ENCODE data around the gene GOPC.
A peak's percentile ranks its signal among the peaks of the same experiment; 100 is the strongest.

Gene GOPC

DNA sequence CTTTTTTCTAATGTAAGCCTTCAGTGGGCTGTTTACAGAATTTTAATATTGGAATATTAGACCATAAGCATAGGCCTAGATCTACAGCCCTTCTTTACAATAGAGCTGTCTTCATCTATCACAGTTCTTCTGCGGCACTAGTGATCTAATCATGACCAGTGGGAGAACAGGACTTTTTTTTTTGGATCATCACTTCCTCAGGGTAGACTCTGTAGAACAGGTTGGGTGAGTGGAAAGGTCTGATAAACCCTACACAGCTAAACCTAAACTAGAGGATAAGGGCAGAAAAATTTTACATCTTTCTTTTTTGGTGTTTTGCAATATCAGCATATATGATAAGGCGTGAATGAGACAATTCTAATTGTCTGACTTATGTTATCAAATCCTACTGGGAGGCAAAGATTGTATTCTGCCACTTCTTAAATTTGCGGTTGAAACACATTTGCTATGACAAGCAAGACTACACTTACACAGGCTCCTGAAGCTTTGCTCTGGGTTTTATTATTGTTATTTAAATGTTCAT is 52.2 kb downstream of the GOPC start:
- DNase-seq (ENCODE audit: low read depth in 2 of 2, low spot score in 1 of 2), result no peak

DNA sequence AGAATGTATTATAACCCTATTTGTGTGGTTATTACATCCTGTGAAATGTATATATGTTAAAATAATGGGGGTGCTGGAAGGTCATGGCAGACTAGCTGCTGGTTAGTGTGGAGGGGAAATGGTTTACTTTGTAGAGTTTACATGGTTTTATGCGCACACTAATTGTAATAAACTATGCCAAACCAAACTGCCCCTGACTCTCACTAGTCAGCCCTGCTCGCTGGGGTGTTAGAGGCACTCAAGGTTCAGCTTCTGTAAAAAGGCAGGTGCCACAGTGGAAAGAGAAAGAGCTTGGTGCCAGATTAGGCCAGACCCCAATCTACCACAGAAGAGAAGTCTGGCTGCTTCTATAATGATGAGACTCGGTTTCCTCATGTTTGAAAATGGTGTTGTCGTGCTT is 52.7 kb downstream of the GOPC start:
- no peak for DNase-seq (ENCODE audit: low read depth in 2 of 2, low spot score in 1 of 2)

DNA sequence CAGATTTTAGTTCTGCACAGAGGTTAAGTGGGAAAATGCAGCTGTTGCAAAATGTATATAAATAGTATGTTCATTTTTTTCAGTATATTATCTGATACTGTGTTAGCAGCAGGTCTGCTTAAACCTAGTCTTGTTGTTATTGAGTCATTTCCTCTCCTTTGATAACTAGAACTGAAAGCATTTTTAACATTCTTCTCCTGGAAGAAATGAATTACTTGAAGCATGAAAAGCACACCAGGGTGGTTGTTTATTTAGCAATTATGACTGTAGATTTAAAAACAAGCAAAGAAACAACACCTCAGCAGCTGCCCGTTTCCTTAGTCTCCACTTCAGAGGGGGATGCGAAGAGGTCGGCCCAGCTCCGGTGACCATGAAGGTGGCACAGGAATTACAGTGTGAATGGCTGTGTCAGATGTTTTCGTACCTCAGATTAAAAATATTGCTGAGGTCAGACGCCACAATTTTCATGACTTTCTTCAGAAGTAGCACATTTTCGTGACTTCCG is 53.5 kb downstream of the GOPC start:
- DNase-seq (ENCODE audit: low read depth in 2 of 2, low spot score in 1 of 2), result no peak

DNA sequence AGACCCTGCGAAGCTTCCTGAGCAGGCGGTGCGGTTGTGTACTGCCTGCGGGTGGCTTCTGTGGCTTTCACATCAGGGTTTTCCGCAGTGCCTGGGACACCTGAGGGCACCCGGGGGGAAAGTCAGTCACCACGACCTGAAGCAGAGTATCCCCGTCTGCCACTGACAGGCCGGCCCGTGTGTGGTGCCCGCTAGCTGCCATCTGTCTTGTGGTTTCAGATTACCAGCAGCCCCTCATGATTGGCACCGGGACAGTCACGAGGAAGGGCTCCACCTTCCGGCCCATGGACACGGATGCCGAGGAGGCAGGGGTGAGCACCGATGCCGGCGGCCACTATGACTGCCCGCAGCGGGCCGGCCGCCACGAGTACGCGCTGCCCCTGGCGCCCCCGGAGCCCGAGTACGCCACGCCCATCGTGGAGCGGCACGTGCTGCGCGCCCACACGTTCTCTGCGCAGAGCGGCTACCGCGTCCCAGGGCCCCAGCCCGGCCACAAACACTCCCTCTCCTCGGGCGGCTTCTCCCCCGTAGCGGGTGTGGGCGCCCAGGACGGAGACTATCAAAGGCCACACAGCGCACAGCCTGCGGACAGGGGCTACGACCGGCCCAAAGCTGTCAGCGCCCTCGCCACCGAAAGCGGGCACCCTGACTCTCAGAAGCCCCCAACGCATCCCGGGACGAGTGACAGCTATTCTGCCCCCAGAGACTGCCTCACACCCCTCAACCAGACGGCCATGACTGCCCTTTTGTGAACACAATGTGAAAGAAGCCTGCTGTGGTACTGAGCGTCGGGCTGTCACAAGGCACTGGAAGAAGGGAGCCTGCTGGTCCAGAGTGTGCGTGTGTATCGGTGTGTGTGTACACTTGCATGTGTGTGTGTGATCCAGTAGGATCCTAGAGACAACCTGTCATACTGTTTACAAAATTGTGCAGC is 54.4 kb downstream of the GOPC start:
- peak in 1 of 2 donors; percentile 21 for DNase-seq (ENCODE audit: low read depth in 2 of 2, low spot score in 1 of 2)

DNA sequence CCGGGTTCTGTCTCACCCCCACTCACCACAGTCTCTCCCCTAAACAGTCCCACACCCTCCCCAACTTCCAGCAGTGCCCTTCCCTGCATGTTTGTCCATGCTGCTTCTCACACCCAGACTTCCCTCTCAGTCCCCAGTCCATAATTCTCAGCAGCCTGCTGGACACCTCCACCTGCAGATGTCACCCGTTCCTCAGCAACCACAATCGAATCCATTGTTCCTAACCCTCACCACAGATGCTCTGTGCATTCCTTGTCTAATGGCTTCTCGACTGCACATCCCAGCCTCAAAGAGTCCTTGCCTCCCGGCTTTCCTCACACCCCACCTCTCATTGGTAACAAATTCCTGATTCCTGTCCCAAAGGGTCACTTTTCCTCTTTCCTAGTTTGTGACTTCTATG is 55.6 kb downstream of the GOPC start:
- DNase-seq (ENCODE audit: low read depth in 2 of 2, low spot score in 1 of 2), result no peak

DNA sequence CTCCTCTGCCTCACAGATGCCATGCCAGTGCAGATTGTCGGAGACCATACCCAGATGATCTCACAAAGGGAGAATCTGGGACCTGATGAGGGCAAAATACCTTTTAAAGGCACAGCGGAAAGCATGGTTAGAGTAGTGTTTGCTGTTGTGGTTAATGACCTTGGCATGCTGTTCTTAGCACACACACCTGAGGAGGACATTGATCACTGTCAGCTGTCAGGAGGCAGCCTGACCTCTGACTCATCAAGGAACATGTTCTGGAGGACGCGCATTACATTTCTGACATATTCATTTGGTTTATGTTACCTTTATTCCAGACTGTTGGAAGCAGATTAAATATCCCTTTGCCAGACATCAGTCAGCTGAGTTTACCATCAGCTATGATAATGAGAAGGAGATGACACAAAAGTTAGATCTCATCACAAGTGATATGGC is 57.1 kb downstream of the GOPC start:
- no peak for DNase-seq (ENCODE audit: low read depth in 2 of 2, low spot score in 1 of 2)

DNA sequence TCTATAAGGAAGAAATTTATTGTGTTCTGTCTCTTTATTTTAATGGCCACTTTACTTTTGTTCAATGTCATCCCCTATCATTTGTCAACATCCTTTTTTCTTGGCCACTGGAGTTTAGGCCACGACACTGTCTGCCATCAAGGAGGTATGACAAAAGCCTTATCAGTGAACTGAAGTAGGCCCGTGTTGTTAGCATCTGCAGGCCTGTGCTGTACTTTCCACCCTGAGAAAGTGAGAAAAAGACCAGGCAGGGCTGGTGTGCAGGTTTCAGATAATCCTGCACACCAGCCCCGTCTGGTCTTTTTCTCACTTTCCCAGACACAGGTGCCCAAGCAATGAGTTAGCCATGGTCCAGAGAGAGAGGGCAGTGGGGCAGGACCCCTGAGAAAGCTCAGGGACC is 57.6 kb downstream of the GOPC start:
- DNase-seq (ENCODE audit: low read depth in 2 of 2, low spot score in 1 of 2), result no peak

DNA sequence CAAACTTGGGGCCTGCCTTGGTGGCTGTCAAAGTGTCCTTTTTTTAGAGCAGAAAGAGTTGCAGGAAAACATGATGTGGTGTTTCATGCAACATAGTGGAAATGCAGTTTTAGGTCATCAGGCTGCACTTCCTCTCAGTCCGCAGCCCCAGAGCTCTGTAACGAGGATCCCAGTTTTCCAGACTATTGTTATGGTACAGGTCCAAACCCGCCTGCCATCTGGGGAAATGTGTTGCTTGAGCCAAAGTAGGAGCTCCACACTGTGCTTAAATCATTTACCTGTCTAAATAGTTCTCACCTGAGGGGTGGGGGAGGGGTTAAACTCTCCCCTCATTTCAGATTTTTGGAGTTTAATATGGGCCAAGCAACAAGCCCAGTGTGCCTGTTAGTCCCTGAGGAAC is 59.8 kb downstream of the GOPC start:
- no peak for DNase-seq (ENCODE audit: low read depth in 2 of 2, low spot score in 1 of 2)

DNA sequence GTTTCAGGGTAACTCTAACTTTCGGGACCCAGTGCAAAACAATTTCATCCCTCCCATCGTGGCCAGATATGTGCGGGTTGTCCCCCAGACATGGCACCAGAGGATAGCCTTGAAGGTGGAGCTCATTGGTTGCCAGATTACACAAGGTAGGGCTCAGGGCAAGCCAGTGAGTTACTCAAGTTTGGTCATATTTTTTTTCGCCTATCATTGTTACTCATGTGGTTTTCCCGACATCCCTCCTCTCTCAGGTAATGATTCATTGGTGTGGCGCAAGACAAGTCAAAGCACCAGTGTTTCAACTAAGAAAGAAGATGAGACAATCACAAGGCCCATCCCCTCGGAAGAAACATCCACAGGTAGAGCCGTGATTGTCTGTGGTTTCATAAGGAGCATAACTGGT is 61.6 kb downstream of the GOPC start:
- DNase-seq (ENCODE audit: low read depth in 2 of 2, low spot score in 1 of 2), result no peak

DNA sequence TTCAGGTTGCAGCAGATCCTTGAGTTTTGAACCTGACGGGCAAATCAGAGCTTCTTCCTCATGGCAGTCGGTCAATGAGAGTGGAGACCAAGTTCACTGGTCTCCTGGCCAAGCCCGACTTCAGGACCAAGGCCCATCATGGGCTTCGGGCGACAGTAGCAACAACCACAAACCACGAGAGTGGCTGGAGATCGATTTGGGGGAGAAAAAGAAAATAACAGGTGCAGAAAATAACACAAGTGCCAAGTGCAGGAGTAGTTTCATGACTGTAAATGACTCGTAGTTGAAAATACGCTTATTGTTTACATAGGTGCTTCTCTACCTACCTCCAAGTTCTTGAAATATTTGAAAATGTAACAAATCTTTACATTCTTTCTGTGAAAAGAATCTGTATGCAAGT is 63.7 kb downstream of the GOPC start:
- DNase-seq (ENCODE audit: low read depth in 2 of 2, low spot score in 1 of 2), result no peak

DNA sequence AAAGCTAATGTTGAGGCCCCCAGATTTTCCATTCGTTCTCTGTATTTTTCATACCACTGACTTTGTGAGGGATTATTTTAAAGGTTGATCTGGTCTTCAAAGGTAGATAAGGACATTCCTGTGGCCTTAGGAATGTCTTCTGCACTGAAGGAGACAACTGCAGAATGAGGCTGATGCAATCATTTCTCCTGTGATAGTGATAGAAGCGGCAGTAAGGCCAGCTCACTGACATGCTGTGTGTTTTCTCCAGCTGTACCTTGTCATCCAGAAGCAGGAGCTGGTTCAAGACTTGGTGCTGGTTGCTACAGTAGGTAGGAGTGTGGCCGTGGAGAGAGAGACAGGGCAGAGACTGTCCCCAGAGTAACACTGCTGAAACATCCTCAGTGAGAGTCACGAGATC is 66.0 kb downstream of the GOPC start:
- DNase-seq (ENCODE audit: low read depth in 2 of 2, low spot score in 1 of 2), result no peak

DNA sequence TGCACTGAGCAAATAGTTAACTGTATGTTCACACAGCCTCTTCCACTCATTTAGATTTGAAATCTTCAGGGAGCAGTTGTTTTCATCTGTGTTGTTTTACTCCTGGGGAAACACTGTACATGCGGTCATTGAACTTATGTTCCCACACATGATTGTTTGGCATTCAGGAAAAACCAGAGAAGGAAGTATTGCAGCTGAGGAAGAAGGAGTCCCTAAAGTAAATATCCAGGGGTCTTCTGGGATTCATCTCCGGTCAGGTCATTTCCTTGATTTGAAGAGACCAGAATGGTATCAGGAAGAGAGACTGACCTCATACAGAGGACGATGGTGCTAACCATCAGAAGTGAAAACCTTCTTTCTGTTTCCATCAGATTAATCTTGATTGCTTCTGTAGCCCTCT is 67.3 kb downstream of the GOPC start:
- DNase-seq (ENCODE audit: low read depth in 2 of 2, low spot score in 1 of 2), result no peak

DNA sequence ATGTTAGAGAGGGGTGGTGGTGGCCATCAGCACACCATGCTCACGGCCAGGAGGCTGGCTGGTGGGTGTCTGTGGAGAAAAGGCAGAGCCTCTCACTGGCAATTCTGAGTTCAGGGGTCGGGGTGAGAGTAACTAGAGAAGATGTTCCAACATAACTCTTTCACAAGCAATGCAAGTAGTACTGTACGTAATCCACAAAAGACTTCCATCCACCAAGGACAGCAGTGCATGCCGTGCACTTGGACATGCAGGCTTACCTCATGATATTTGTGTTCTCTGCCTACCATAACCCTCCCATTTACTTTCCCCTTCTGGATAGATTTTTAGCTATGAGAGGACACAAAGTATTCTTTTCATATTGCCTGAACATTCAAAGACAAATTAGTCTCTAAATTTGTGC is 68.5 kb downstream of the GOPC start:
- no peak for DNase-seq (ENCODE audit: low read depth in 2 of 2, low spot score in 1 of 2)

DNA sequence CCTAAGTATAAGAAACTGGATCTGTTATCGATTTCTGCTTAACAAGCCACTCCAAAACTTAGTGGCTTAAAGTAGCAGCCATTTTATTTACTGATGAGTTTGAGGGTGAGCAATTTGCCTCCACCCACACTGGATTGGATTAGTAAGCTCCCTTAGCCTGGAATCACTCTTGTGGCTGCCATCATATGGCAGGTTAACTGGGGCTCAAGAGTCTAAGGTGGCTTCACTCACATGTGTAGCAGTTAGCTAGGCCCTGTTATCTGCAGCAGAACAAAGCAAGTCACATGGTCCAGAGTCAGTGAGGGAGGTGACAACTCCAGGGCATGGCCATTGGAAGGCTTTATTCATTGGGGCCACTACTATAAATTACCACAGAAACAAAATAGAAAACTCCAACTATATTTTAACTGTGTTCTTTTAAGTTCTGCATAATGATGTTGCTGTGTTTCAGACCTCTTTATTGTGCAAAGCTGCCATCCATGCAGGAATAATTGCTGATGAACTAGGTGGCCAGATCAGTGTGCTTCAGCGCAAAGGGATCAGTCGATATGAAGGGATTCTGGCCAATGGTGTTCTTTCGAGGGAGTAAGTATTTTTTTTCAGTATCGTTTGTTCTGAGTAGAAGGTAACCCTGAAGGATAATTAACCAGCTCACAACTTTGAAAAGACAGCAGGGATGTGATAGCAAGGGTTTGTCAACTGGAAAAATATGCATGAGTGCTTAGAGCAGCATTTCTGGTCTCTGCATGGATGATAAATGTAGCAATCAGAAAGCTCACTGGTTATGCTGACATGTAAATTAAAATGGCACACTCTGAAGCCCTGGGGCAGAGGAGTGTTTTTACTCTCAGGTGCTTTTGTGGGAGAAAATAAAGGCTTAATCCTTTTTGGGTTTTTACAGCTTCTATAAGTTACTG is 70.2 kb downstream of the GOPC start:
- DNase-seq (ENCODE audit: low read depth in 2 of 2, low spot score in 1 of 2), result no peak

DNA sequence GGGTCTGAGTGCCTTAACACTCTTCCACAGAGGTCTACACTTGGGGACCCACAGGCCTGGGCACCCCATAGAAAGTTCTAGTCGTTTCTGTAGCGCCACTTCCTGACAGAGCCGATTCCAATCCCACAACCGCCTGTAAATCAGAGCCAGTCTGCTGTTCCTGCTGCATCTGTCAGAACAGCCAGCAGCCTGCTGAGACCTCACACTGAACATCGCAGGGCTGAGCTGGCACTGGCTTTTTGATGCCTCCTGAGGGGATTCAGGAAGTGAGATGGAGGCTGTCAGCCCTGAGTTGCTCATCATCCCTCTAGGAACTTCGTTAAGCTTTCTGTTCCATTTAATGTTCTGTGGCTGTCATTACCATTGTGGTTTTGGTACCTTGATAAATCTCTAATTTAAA is 71.0 kb downstream of the GOPC start:
- no peak for DNase-seq (ENCODE audit: low read depth in 2 of 2, low spot score in 1 of 2)

DNA sequence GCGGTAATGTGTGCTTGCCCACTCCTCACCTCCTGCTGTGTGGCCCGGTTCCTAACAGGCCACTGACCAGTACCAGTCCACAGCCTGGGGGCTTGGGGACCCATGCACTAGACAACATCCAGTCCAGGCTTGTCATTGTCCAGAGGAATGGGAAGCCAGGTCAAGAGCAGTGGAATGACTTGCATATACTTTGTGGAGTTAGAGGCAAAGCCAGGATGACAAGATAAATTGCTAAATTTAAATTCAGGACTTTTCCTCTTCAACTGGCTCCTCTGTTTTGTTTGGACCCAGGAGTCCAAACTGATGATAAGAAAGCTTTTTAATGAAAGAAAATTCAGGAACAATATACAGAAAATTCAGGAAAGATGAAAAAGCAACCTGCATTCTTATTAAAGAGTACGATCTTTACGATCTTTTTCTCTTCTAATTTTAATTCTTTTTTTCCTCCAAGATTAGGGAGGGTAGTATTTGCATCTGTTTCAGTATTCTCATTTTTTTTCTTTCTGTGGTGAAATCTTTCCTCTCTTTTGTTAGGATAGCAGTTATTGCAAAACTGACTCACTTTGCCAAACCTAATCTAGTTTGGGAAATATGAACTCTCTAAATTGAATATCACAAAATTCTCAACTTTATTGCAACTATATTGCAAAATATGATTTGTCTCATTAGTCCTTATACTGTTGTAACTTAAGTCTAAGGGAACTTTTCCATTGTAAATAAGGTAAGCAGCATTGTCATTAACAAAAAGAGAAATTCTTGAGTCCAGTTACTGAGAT is 71.7 kb downstream of the GOPC start:
- DNase-seq (ENCODE audit: low read depth in 2 of 2, low spot score in 1 of 2), result no peak

DNA sequence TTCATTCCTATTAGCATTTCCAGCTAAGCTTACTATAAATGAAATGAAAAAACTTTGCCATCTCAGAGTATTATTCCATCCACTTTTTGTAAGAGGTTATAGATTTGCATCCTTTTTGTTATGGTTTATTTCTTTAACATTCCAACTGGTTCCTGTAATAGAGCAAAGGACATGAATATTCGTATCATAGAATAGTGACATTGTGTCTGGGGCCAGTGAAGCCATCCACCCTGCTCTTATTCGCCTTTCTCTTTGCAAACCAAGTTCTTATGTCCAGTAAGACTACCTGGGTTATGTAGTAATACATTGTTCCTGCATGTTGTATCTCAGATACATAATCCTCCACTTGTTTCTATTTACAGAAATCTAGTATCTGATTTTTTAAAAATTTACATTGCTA is 76.7 kb downstream of the GOPC start:
- DNase-seq (ENCODE audit: low read depth in 2 of 2, low spot score in 1 of 2), result no peak

DNA sequence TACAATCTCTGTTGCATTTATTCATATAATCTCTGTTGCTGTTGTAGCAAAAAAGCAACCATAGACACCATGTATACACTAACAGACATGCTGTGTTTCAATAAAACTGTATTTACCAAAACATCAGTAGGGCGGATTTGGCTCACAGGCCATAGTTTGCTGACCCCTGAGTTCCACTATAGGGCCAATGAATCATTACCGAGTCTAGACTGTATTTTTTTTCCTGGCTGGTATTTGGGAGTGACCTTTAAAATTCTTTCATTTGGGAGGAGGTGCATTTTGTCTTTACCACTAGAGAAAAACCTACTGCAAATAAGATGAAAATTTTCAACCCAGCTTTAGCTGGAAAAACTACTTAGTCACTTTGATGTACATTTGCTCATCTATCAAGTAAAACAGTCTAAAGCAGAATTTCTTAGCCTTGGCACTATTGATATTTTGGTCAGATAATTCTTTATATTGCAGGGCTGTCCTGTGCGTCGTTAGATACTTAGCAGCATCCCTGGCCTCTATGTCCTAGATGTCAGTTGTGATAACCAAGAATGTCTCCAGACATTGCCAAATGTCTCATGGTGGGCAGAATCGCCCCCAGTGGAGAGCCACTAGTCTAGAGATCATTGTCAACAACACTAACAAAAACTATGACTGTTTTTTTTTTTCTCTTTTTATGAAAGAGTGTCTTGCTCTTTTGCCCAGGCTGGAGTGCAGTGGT is 80.4 kb downstream of the GOPC start:
- no peak for DNase-seq (ENCODE audit: low read depth in 2 of 2, low spot score in 1 of 2)

DNA sequence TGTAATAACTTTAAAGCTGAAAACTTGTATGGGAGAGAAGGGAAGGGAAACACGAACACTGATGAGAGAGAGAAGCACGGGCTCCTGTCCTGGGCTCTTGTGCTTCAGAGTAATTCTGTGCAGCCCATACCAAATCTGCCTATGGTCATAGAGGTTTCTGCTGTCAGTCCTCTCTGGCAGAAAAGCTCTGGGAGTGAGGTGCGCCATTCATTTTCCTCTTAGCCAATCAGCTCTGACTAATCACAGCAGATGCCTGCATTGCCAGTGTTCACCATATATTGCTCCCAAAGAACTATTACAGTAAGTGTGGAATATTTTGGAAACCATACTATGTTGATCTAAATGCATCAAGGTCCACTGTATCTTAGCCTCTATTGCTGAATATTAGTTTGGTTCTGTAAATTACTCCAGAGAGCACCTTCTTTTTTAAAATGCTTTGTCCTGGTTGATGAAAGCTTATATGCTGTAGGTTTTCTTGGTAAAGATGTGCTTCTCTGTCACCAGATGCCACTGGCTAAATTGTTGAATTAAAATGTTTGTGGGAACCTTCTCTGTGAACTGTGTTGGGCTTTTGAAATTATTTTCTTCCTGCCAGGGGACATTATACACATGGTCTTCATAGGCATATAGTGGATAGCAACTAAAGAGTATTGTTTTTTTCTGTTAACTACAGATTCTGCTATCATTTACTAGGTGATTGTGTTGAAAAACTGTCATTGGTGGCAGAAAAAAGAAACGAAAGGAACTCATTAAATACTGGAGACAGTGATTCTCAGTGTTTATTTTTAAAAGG is 81.5 kb downstream of the GOPC start:
- DNase-seq (ENCODE audit: low read depth in 2 of 2, low spot score in 1 of 2), result no peak

Measured in stimulated activated CD8-positive, alpha-beta memory T cell treated with anti-CD3 and anti-CD28 coated beads, Interleukin-4, amount 100 ng/mL, for 4 hours (primary cell).